OCI-LY7 (cell line): ENCODE results near the gene TMEM86B.

Experiments used
- EZH2phosphoT487 ChIP-seq: fragments of 200-600 bp; sonication (generic); IDR thresholded peaks from 2 replicates; pipeline ENCODE4 v1.6.1; 2018; ENCODE audit warnings: low read depth, borderline replicate concordance, mild to moderate bottlenecking, mixed run types, antibody characterized with exemption, low read length, moderate library complexity, mixed read lengths
- TF ChIP-seq, protein P1 (sequence below): fragments of 200-600 bp; sonication (generic); conservative IDR thresholded peaks from 2 replicates; pipeline ENCODE4 v1.5.1; 2014; ENCODE audit warnings: mild to moderate bottlenecking, antibody characterized with exemption, low read length, moderate library complexity, mixed read lengths

DNA sequence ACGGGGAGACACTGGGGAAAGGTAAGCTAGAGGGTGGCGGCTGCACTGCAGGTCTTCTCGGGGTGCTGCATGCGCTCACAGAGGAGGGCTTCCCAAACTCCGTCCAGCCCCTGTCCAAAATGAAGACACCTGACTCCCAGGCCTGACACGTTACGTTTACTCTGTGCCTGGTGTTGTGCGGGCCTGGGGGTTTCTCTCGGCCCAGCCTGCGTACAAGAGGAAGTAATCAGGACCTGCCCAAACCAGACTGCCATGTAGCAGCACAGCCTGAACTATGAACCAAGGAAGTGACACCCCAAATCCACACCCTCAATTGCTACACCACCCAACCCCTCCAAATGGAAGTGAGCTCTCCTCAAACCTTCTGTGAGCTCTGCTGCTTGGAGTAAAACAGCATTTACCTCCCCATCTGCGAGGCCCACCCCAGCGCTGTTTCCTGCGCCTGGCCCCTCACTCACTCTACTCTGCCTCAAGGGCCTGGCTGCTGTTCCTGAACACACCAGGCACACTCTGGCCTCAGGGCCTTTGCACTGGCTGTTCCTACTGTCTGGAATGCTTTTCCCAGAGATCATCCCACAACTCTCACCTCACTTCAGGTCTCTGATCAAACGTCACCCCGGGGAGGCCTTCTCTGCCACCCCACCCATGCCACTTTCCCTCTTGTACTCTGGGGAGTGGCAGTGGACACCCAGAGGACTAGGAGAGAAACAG lies 48.3 kb upstream of the TMEM86B start:
- TF ChIP-seq, protein P1, sequence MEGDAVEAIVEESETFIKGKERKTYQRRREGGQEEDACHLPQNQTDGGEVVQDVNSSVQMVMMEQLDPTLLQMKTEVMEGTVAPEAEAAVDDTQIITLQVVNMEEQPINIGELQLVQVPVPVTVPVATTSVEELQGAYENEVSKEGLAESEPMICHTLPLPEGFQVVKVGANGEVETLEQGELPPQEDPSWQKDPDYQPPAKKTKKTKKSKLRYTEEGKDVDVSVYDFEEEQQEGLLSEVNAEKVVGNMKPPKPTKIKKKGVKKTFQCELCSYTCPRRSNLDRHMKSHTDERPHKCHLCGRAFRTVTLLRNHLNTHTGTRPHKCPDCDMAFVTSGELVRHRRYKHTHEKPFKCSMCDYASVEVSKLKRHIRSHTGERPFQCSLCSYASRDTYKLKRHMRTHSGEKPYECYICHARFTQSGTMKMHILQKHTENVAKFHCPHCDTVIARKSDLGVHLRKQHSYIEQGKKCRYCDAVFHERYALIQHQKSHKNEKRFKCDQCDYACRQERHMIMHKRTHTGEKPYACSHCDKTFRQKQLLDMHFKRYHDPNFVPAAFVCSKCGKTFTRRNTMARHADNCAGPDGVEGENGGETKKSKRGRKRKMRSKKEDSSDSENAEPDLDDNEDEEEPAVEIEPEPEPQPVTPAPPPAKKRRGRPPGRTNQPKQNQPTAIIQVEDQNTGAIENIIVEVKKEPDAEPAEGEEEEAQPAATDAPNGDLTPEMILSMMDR: no peak
- no peak for TF ChIP-seq EZH2phosphoT487
